H1 (cell line): Measurements from ENCODE around the gene SPATA21. TPM values are rescaled to one million over a fixed set of nuclear protein-coding genes. Genes with fewer than 3 reads are reported as not detected.

Source experiments
- CTCF ChIA-PET: fragments of 300-600 bp; sonication (Branson Sonifier 250); formaldehyde crosslinking; loops from one replicate; lab custom pipeline; 2021; ENCODE audit not compliant: partially characterized antibody; lab: Charles Lee
- POLR2A ChIA-PET: fragments of 300-600 bp; sonication (Branson Sonifier 250); formaldehyde crosslinking; loops from one replicate; lab custom pipeline; 2021; ENCODE audit warnings: inconsistent platforms; ENCODE audit not compliant: partially characterized antibody; lab: Charles Lee
- DNase-seq, 2 experiments: peaks; one replicate each; pipeline versions ENCODE4 v3.0.0 to v3.0.0-alpha.2; 2010 to 2022; ENCODE audit warnings: low spot score in 2 of 2, low read depth in 1 of 2, mixed read lengths in 1 of 2
- FAIRE-seq: peaks from 2 replicates; lab custom pipeline; 2011; peaks lifted over from hg19 to GRCh38; lab: Jason Lieb, UNC
- H2AFZ ChIP-seq: 2 replicates; pipeline ENCODE4 v1.8.1; 2012; ENCODE audit warnings: low read length, inconsistent platforms
- H2AK5ac ChIP-seq: 2 replicates; pipeline ENCODE4 v1.6.1; 2013; ENCODE audit warnings: low read depth, low read length
- H2BK120ac ChIP-seq: replicated peaks from 2 replicates; pipeline ENCODE3; 2013; ENCODE audit warnings: low read depth, low read length, inconsistent platforms
- H2BK12ac ChIP-seq: 2 replicates; pipeline ENCODE4 v1.6.1; 2013; ENCODE audit warnings: low read depth, low read length
- H2BK15ac ChIP-seq: 2 replicates; pipeline ENCODE4 v1.6.1; 2013; ENCODE audit warnings: low read length
- H2BK20ac ChIP-seq: 2 replicates; pipeline ENCODE4 v1.6.1; 2013; ENCODE audit warnings: low read length
- H2BK5ac ChIP-seq: 2 replicates; pipeline ENCODE4 v1.6.1; 2013; ENCODE audit warnings: low read depth, low read length
- H3K14ac ChIP-seq: 2 replicates; pipeline ENCODE4 v1.6.1; 2013; ENCODE audit warnings: inconsistent platforms; ENCODE audit not compliant: insufficient read length
- H3K18ac ChIP-seq: 2 replicates; pipeline ENCODE4 v1.6.1; 2013; ENCODE audit warnings: low read length; ENCODE audit errors: extremely low read depth
- H3K23ac ChIP-seq: 2 replicates; pipeline ENCODE4 v1.6.1; 2013; ENCODE audit warnings: inconsistent platforms; ENCODE audit not compliant: insufficient read length
- H3K23me2 ChIP-seq: 2 replicates; pipeline ENCODE4 v1.6.1; 2013; ENCODE audit warnings: low read depth, low read length
- H3K27ac ChIP-seq: 2 replicates; pipeline ENCODE4 v1.6.1; 2011; ENCODE audit warnings: low read depth, low read length, inconsistent platforms
- H3K27me3 ChIP-seq, 4 experiments: replicated peaks in 1 of 4; 1 replicate in 1 of 4; 2 replicates in 3 of 4; pipeline versions ENCODE4 v1.6.1 to v1.8.1; 2011 to 2013; ENCODE audit warnings: low read length in 3 of 4, mild to moderate bottlenecking in 3 of 4, inconsistent platforms in 2 of 4, mixed read lengths in 2 of 4, moderate library complexity in 1 of 4; ENCODE audit not compliant: control insufficient read depth in 3 of 4, insufficient read depth in 3 of 4; ENCODE audit errors: extremely low read depth in 1 of 4
- H3K36me3 ChIP-seq, 4 experiments: 2 replicates each; pipeline versions ENCODE4 v1.6.1 to v1.8.1; 2011 to 2013; ENCODE audit warnings: mild to moderate bottlenecking in 4 of 4, low read length in 3 of 4, moderate library complexity in 2 of 4, control low read depth in 1 of 4, inconsistent platforms in 1 of 4; ENCODE audit not compliant: insufficient read depth in 4 of 4, control insufficient read depth in 2 of 4
- H3K4ac ChIP-seq: replicated peaks from 2 replicates; pipeline ENCODE3; 2013; ENCODE audit warnings: low read length, low read depth, mixed read lengths, inconsistent platforms; ENCODE audit not compliant: insufficient read length
- H3K4me1 ChIP-seq, 4 experiments: replicated peaks in 1 of 4; 1 replicate in 1 of 4; 2 replicates in 3 of 4; pipeline versions ENCODE4 v1.6.1 to v1.8.1; 2011 to 2013; ENCODE audit warnings: low read length in 3 of 4, inconsistent platforms in 2 of 4, mixed read lengths in 1 of 4; ENCODE audit not compliant: insufficient read depth in 4 of 4, control insufficient read depth in 3 of 4
- H3K4me2 ChIP-seq, 2 experiments: 2 replicates each; pipeline versions ENCODE4 v1.6.1 to v1.8.1; 2011 to 2013; ENCODE audit warnings: low read depth in 2 of 2, low read length in 2 of 2, control low read depth in 1 of 2, inconsistent platforms in 1 of 2, mild to moderate bottlenecking in 1 of 2; ENCODE audit not compliant: insufficient read depth in 1 of 2
- H3K4me3 ChIP-seq, 4 experiments: fragments of 200-600, 300-600 bp in 1 of 4; sonication (generic), shearing (Covaris generic), sonication (Bioruptor Twin) in 1 of 4; 2 replicates each; pipeline versions ENCODE4 v1.5.1 to v1.8.1; 2011 to 2016; ENCODE audit warnings: low read length in 4 of 4, low read depth in 3 of 4, control low read depth in 2 of 4, inconsistent platforms in 2 of 4, mild to moderate bottlenecking in 2 of 4, mixed read lengths in 1 of 4, moderate library complexity in 1 of 4; ENCODE audit not compliant: insufficient read depth in 2 of 4; ENCODE audit errors: extremely low read depth in 1 of 4
- H3K56ac ChIP-seq: replicated peaks from 2 replicates; pipeline ENCODE3; 2013; ENCODE audit warnings: low read depth, mild to moderate bottlenecking, mixed read lengths, low read length, inconsistent platforms; ENCODE audit not compliant: insufficient read length
- H3K79me1 ChIP-seq: 2 replicates; pipeline ENCODE4 v1.6.1; 2013; ENCODE audit warnings: low read depth, low read length, control low read depth
- H3K79me2 ChIP-seq, 2 experiments: 2 replicates each; pipeline versions ENCODE4 v1.6.1 to v1.8.1; 2012 to 2013; ENCODE audit warnings: low read length in 2 of 2, mild to moderate bottlenecking in 2 of 2, inconsistent platforms in 1 of 2; ENCODE audit not compliant: insufficient read depth in 2 of 2, control insufficient read depth in 1 of 2
- H3K9ac ChIP-seq, 4 experiments: replicated peaks in 1 of 4; 1 replicate in 1 of 4; 2 replicates in 3 of 4; pipeline versions ENCODE4 v1.6.1 to v1.8.1; 2011 to 2013; ENCODE audit warnings: low read depth in 3 of 4, low read length in 3 of 4, control low read depth in 2 of 4, mild to moderate bottlenecking in 2 of 4, moderate library complexity in 2 of 4, inconsistent platforms in 1 of 4; ENCODE audit errors: extremely low read depth in 1 of 4
- H3K9me3 ChIP-seq, 2 experiments: 2 replicates each; pipeline versions ENCODE4 v1.6.1 to v1.8.1; 2012 to 2013; ENCODE audit warnings: mild to moderate bottlenecking in 2 of 2, moderate library complexity in 2 of 2, control low read depth in 1 of 2, inconsistent platforms in 1 of 2, low read depth in 1 of 2, low read length in 1 of 2, mixed read lengths in 1 of 2; ENCODE audit not compliant: insufficient read depth in 2 of 2
- H4K20me1 ChIP-seq, 2 experiments: replicated peaks in 1 of 2; 2 replicates each; pipeline versions ENCODE3 to v1.8.1; 2011 to 2013; ENCODE audit warnings: inconsistent platforms in 2 of 2, low read length in 2 of 2, mild to moderate bottlenecking in 1 of 2; ENCODE audit not compliant: insufficient read depth in 2 of 2, control insufficient read depth in 1 of 2
- H4K5ac ChIP-seq: 2 replicates; pipeline ENCODE4 v1.6.1; 2013; ENCODE audit warnings: low read length, low read depth, mixed read lengths, inconsistent platforms; ENCODE audit not compliant: insufficient read length
- H4K8ac ChIP-seq: 2 replicates; pipeline ENCODE4 v1.8.0; 2013; ENCODE audit warnings: mild to moderate bottlenecking, moderate library complexity, low read length, inconsistent platforms; ENCODE audit not compliant: insufficient read depth; ENCODE audit errors: extremely low read depth
- H4K91ac ChIP-seq: replicated peaks from 2 replicates; pipeline ENCODE3; 2013; ENCODE audit warnings: low read length, mixed read lengths, inconsistent platforms; ENCODE audit not compliant: insufficient read length
- BACH1 ChIP-seq: IDR thresholded peaks from 2 replicates; pipeline ENCODE4 v1.6.1; 2012; ENCODE audit warnings: low read length, improper control_type of control experiment
- BRCA1 ChIP-seq: IDR thresholded peaks from 2 replicates; pipeline ENCODE4 v1.6.1; 2012; ENCODE audit warnings: low read depth, low read length, improper control_type of control experiment
- CBX8 ChIP-seq: fragments of 300-800, 300-1000 bp; sonication (generic); IDR thresholded peaks from 2 replicates; pipeline ENCODE4 v1.7.1; 2016; ENCODE audit warnings: low read depth, low read length, borderline replicate concordance
- JUN ChIP-seq: IDR thresholded peaks from 2 replicates; pipeline ENCODE4 v1.6.1; 2011; ENCODE audit warnings: low read depth, mild to moderate bottlenecking, improper control_type of control experiment, low read length
- JUND ChIP-seq: IDR thresholded peaks from 2 replicates; pipeline ENCODE4 v1.6.1; 2011; ENCODE audit warnings: mild to moderate bottlenecking, improper control_type of control experiment, low read length
- POLR2AphosphoS5 ChIP-seq: IDR thresholded peaks from 2 replicates; pipeline ENCODE4 v1.6.1; 2011; ENCODE audit warnings: low read depth, low read length
- RBBP5 ChIP-seq: IDR thresholded peaks from 2 replicates; pipeline ENCODE4 v1.7.1; 2012; ENCODE audit warnings: low read depth, mild to moderate bottlenecking, inconsistent platforms, low read length, moderate library complexity, borderline replicate concordance
- SP2 ChIP-seq: IDR thresholded peaks from 2 replicates; pipeline ENCODE4 v1.6.1; 2012; ENCODE audit warnings: mild to moderate bottlenecking, low read length, inconsistent platforms
- SUZ12 ChIP-seq: fragments of 200-600 bp; sonication (generic); IDR thresholded peaks from 2 replicates; pipeline ENCODE4 v1.6.1; 2012; ENCODE audit warnings: mild to moderate bottlenecking, inconsistent platforms, low read length, moderate library complexity, mixed read lengths
- TBP ChIP-seq: IDR thresholded peaks from 2 replicates; pipeline ENCODE4 v1.6.1; 2011; ENCODE audit warnings: low read depth, low read length, improper control_type of control experiment
- TCF12 ChIP-seq: IDR thresholded peaks from 2 replicates; pipeline ENCODE4 v1.6.1; 2011; ENCODE audit warnings: low read depth, mild to moderate bottlenecking, low read length
- WGBS, 2 experiments: shearing (Covaris generic) in 1 of 2; methylation state at CpG; one replicate each; pipeline versions ENCODE4 v1.1.6 to v1.1.7; 2013 to 2015; ENCODE audit warnings: low lambda C conversion rate in 2 of 2, mixed read lengths in 2 of 2, inconsistent platforms in 1 of 2, low coverage in 1 of 2, missing lambda C conversion rate in 1 of 2; ENCODE audit not compliant: insufficient replicate concordance in 2 of 2, insufficient coverage in 1 of 2, insufficient read length in 1 of 2; ENCODE audit errors: extremely low coverage in 1 of 2, missing lambda C conversion rate in 1 of 2; 5-methylcytosine and 5-hydroxymethylcytosine counted together
- polyA plus RNA-seq, 7 experiments: library from polyadenylated mRNA; depleted of rRNA in 3 of 7; stranded (reverse) in 5 of 7; unstranded in 2 of 7; fragments of >200 nt in 5 of 7; fragments of 200-250 nt in 2 of 7; gene quantifications; 1 replicate in 5 of 7; 2 replicates in 1 of 7; 4 replicates in 1 of 7; pipeline versions ENCODE4 v1.2.1 to v1.2.3, GENCODE V29; 2011 to 2013; ENCODE audit warnings: missing spikeins in 2 of 7, mixed read lengths in 2 of 7
- total RNA-seq: library from RNA; stranded (reverse); fragmentation: NEBNext Ultra II Directional; extraction: Animal tissue kit (Norgen Biotek cat#: 25700); gene quantifications from 2 replicates; pipeline ENCODE4 v1.2.1, GENCODE V29; 2021
- TF ChIP-seq, protein P1 (sequence below): IDR thresholded peaks from 2 replicates; pipeline ENCODE4 v1.6.1; 2012; ENCODE audit warnings: inconsistent platforms
- TF ChIP-seq, protein P2 (sequence below): IDR thresholded peaks from 2 replicates; pipeline ENCODE4 v1.6.1; 2011; ENCODE audit warnings: low read length, improper control_type of control experiment

Gene SPATA21
- total and polyA plus RNA-seq, 2 of the 8 experiments (the other 6 are each of a cell fraction or from before 2014, with no cell fraction given): not detected

DNA sequence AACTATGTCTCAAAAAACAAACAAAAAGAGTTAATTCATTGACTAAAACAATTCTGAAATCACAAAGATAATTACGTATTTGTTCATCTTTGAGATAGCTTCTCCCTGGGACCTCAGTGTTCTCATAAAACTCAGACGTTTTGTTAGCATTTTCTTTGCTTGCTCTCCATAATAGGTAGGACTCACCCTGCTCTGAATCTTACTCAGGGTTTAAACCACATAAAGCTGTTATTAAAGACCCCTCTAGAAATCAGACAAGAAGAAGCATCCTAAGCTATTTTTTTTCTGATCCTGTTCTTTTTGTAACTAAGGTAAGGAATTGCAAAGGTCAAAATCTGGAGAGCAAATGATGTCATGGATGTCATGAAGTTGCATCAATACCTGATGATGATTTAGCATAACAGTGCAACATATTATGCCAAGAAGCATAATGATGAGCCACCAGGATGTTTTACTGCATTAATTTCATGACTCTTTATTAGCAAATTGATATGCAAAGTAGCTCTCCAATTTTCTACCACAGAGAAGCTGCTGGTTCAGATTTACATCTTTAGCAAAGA lies 87.3 kb downstream of the SPATA21 start:
- no peak overlapping the region for H3K4me3 ChIP-seq
- WGBS, 2 experiments: 85% methylated on average over 2 of the region's 2 CpGs; no CpG with 5 or more reads in 1 of the 2 experiments
- TF ChIP-seq JUN: no peak
- no peak for TF ChIP-seq CBX8
- TF ChIP-seq TBP: no peak
- TF ChIP-seq BACH1: no peak
- TF ChIP-seq TCF12: no peak
- no peak for TF ChIP-seq RBBP5
- TF ChIP-seq, protein P1, sequence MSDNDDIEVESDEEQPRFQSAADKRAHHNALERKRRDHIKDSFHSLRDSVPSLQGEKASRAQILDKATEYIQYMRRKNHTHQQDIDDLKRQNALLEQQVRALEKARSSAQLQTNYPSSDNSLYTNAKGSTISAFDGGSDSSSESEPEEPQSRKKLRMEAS: no peak
- TF ChIP-seq, protein P2, sequence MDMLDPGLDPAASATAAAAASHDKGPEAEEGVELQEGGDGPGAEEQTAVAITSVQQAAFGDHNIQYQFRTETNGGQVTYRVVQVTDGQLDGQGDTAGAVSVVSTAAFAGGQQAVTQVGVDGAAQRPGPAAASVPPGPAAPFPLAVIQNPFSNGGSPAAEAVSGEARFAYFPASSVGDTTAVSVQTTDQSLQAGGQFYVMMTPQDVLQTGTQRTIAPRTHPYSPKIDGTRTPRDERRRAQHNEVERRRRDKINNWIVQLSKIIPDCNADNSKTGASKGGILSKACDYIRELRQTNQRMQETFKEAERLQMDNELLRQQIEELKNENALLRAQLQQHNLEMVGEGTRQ: no peak
- no peak for TF ChIP-seq SP2
- no peak for TF ChIP-seq BRCA1
- TF ChIP-seq JUND: no peak
- TF ChIP-seq SUZ12: no peak
- no peak for TF ChIP-seq POLR2AphosphoS5

More for the DNA sequence above, 87.3 kb downstream of the SPATA21 start:
- H3K56ac ChIP-seq: no peak overlapping the region
- H4K5ac ChIP-seq: no peak overlapping the region
- no peak overlapping the region for H4K8ac ChIP-seq
- H3K23me2 ChIP-seq: peaks cover 6% of the 10 kb centered on the region
- H2AFZ ChIP-seq: no peak overlapping the region
- H2BK12ac ChIP-seq: no peak overlapping the region
- CTCF ChIA-PET: interaction anchor here (0.7 to 3.6 kb wide), 3 partner anchors 13 to 106 kb away, joined by 3 to 13 read pairs (median 3); no protein-coding TSS in a partner anchor
- no peak overlapping the region for H2BK5ac ChIP-seq
- POLR2A ChIA-PET: interaction anchor here (0.8 kb wide), 1 partner anchor 27 kb away, joined by 3 read pairs; no protein-coding TSS in a partner anchor
- no peaks in the 10 kb centered on the region for H3K9me3 ChIP-seq
- no peak overlapping the region; a peak in 2 of 7 replicates for H3K9ac ChIP-seq
- no peak for DNase-seq
- no peak overlapping the region for H3K27ac ChIP-seq
- no peak for FAIRE-seq
- no peak overlapping the region for H3K4me2 ChIP-seq
- H2BK15ac ChIP-seq: no peak overlapping the region
- no peak overlapping the region for H3K18ac ChIP-seq
- no peak overlapping the region for H3K23ac ChIP-seq
- H3K79me1 ChIP-seq: peaks cover 2% of the 10 kb centered on the region
- no peak overlapping the region for H3K14ac ChIP-seq
- H3K27me3 ChIP-seq: no peaks in the 10 kb centered on the region; a peak in 1 of 7 replicates
- H4K91ac ChIP-seq: no peak overlapping the region
- H3K36me3 ChIP-seq: no peaks in the 10 kb centered on the region
- no peak overlapping the region for H3K4ac ChIP-seq
- H3K79me2 ChIP-seq: peaks cover 4 to 59% of the 10 kb centered on the region in 2 experiments; a peak in 3 of 4 replicates
- no peak overlapping the region for H2AK5ac ChIP-seq
- peaks cover 2 to 4% (median 3%) of the 10 kb centered on the region in 4 experiments; a peak in 3 of 7 replicates for H3K4me1 ChIP-seq
- H2BK20ac ChIP-seq: no peak overlapping the region
- peaks cover 0 to 2% of the 10 kb centered on the region in 2 experiments for H4K20me1 ChIP-seq
- H2BK120ac ChIP-seq: no peak overlapping the region
